ENCODE results near the gene HOXD13.

HOXD13 gene

GRCh38 chr2:176114120-176114929, 21.8 kb downstream of the HOXD13 start:
- Histone ChIP-seq H3K4me2 (ENCODE audit: low read depth, low read length, poor library complexity, severe bottlenecking) (no peak overlapping the region), H4K20me1 (ENCODE audit: low read depth, low read length) (no peaks in the 10 kb centered on the region), H3K79me2 (ENCODE audit: insufficient read depth, low read length) (no peaks in the 10 kb centered on the region), H2AFZ (ENCODE audit: low read depth, low read length, severe bottlenecking) (no peak overlapping the region), H3K27ac (ENCODE audit: low read depth, low read length) (no peak overlapping the region), H3K9ac (ENCODE audit: low read length) (no peak overlapping the region), H3K9me2 (replicated peaks; ENCODE audit: insufficient read depth, low read length) (no peaks in the 10 kb centered on the region), H3K9me3 (ENCODE audit: insufficient read depth, low read length) (no peaks in the 10 kb centered on the region), H3K27me3 (ENCODE audit: low read length) (no peaks in the 10 kb centered on the region), H3K36me3 (ENCODE audit: low read length) (no peaks in the 10 kb centered on the region), H3K4me3 (ENCODE audit: insufficient read depth, low read length, poor library complexity, severe bottlenecking) (no peak overlapping the region), H3F3A (ENCODE audit: insufficient read depth) (no peaks in the 10 kb centered on the region)
- no peak for TF ChIP-seq EZH2phosphoT487 (conservative IDR thresholded peaks at IDR 0.05; ENCODE audit: low read length)
- TF ChIP-seq CTCF (IDR thresholded peaks at IDR 0.05; ENCODE audit: insufficient read depth, low read length, poor library complexity, severe bottlenecking) = no peak

GRCh38 chr2:176114930-176115625, 22.6 kb downstream of the HOXD13 start:
- no peak overlapping the region for H3K27ac ChIP-seq (ENCODE audit: low read depth, low read length)
- H3K9me2 ChIP-seq (replicated peaks; ENCODE audit: insufficient read depth, low read length) = no peaks in the 10 kb centered on the region
- no peaks in the 10 kb centered on the region for H4K20me1 ChIP-seq (ENCODE audit: low read depth, low read length)
- no peak overlapping the region for H3K9ac ChIP-seq (ENCODE audit: low read length)
- H3F3A ChIP-seq (ENCODE audit: insufficient read depth) = no peaks in the 10 kb centered on the region
- H3K27me3 ChIP-seq (ENCODE audit: low read length) = no peaks in the 10 kb centered on the region
- no peaks in the 10 kb centered on the region for H3K79me2 ChIP-seq (ENCODE audit: insufficient read depth, low read length)
- H3K36me3 ChIP-seq (ENCODE audit: low read length) = no peaks in the 10 kb centered on the region
- no peak overlapping the region for H3K4me2 ChIP-seq (ENCODE audit: low read depth, low read length, poor library complexity, severe bottlenecking)
- no peak overlapping the region for H3K4me3 ChIP-seq (ENCODE audit: insufficient read depth, low read length, poor library complexity, severe bottlenecking)
- H2AFZ ChIP-seq (ENCODE audit: low read depth, low read length, severe bottlenecking) = no peak overlapping the region
- H3K9me3 ChIP-seq (ENCODE audit: insufficient read depth, low read length) = no peaks in the 10 kb centered on the region
- no peak for TF ChIP-seq CTCF (IDR thresholded peaks at IDR 0.05; ENCODE audit: insufficient read depth, low read length, poor library complexity, severe bottlenecking)
- TF ChIP-seq EZH2phosphoT487 (conservative IDR thresholded peaks at IDR 0.05; ENCODE audit: low read length) = no peak

- Histone ChIP-seq H3K36me3 (ENCODE audit: low read length) (no peaks in the 10 kb centered on the region), H3K4me2 (ENCODE audit: low read depth, low read length, poor library complexity, severe bottlenecking) (no peak within 1 kb of the TSS), H2AFZ (ENCODE audit: low read depth, low read length, severe bottlenecking) (no peak within 1 kb of the TSS), H3K4me3 (ENCODE audit: insufficient read depth, low read length, poor library complexity, severe bottlenecking) (no peak within 1 kb of the TSS), H3K9ac (ENCODE audit: low read length) (no peak within 1 kb of the TSS), H3K9me3 (ENCODE audit: insufficient read depth, low read length) (no peaks in the 10 kb centered on the region), H3K27me3 (ENCODE audit: low read length) (no peaks in the 10 kb centered on the region), H3F3A (ENCODE audit: insufficient read depth) (no peaks in the 10 kb centered on the region), H3K9me2 (replicated peaks; ENCODE audit: insufficient read depth, low read length) (no peaks in the 10 kb centered on the region), H4K20me1 (ENCODE audit: low read depth, low read length) (no peaks in the 10 kb centered on the region), H3K27ac (ENCODE audit: low read depth, low read length) (no peak within 1 kb of the TSS), H3K79me2 (ENCODE audit: insufficient read depth, low read length) (no peaks in the 10 kb centered on the region)
- no peak for TF ChIP-seq CTCF (IDR thresholded peaks at IDR 0.05; ENCODE audit: insufficient read depth, low read length, poor library complexity, severe bottlenecking)
- no peak for TF ChIP-seq EZH2phosphoT487 (conservative IDR thresholded peaks at IDR 0.05; ENCODE audit: low read length)
Observed at GRCh38 chr2:176115883-176116813, 23.6 kb downstream of the HOXD13 start, which contains the start of gene HOXD10. Gene HOXD10 (plus strand): TSS chr2:176116778. CDS start chr2:176116834, 56 bp downstream.
